SHP77 (cell line): Measurements from ENCODE around the gene GRIP1.

Experiments
- DNase-seq, 2 experiments: peaks; one replicate each; lab custom pipeline; 2025; lab: John Stamatoyannopoulos, UW

GRIP1 gene

DNA sequence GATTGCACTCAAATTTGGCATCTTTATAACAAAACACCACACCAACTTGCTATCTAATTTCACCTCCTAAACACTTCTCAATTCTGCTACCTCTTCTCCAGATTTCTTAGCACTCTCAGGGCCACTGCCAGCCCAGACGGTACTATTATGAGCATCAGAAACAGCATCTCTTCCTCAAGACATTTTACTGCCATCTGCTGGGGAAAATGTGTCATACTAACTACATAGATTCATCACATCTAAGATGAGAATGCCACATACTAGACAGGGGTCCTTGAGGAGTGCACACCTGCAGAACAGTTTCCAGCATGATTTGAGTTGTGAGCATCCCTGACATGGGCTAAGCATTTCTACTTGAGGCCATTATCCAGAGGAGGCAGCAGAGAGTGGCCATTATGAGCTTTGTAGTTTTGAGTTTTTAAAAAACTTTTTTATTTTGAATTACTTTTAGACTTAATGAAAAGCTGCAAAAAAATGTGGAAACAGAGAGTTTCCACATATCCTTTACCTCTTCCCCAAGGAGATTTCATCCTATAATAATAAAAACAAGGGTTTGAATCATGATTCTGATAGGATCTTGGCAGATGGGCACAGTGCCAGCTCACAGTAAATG is 15.1 kb upstream of the GRIP1 start:
- peak; percentile 55 to 68 for DNase-seq

DNA sequence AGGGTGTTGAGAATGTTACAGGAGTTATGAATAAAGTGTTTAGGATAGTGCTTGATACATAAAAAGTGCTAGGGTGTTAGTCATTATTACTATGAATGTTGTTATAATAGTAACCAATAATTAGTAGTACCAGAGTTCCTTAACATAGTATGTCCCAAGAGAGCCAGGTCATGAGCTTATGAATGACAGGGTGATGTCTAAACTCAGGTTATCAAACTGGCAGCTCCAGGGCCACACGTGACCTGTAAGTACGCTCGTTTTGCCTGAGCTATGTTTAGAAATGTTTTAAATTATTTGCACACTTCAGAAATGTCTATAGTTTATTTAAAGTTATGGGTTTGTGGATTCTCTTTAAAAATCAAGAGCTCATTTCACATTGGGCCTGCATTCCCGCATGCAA is 14.1 kb upstream of the GRIP1 start:
- no peak for DNase-seq

DNA sequence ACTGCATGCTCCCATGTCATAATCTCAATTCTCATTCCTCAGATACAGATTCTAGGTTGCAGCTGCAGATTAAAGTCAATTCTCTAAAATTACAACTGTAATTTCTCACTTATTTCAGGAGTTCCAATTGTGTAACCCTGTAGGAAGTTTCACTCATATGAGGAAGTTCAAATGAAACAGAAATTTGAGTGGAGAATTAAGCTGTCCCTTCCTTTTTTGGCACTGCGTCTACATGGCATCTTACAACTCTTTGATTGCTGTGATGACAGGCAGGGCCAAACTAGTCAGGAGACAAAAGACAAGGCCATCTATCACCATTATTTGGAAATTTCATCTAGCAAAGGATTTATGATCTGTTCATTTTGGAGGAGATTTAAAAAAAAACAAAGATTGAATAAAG is 13.3 kb upstream of the GRIP1 start:
- DNase-seq, result no peak

DNA sequence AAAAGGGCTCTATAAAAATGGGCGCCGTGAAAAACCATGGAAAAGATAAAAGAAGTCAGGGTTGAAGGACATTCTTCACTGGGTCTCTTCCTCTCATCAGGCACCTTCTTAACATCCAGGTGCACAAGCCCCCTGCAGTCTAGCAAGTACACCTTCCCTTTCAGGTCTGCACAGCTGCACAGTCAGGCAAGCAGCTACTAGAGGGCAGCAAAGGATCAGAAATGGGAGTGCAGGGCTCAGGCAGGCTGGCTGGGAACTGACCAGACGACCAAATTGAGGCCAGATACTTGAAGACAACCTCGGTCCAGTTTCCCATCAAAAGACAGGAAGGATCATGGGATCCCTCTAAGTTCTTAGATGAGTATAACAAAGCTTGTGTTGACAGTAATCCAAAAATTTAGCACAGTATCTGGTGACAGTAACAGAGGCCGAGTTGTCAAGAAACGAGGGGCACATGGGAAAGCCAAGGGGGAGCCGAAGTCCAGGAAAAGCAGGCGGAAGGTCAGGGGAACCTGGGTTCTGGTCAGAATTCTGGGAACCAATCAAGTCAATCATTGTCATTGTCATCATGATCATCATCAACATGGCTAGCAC is 10.1 kb upstream of the GRIP1 start:
- peak; percentile 60 to 80 for DNase-seq

DNA sequence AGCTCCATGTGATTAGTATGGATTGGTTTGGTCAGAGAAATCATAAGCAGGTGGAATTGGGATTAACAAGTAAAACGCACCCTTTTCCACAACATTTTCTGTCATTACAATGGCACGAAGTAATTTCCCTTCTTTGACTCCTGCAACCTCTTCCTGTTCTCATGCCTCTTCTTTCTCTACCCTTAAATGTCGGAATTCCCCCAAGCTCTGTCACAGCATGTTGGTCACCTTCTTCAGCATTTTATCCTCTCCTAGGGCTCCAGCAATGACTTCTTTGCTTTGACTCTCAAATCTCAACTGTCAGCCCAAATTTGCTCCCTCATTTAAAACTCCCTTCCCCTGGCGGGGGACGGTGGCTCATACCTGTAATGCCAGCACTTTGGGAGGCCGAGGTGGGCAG is 5.3 kb upstream of the GRIP1 start:
- DNase-seq, result no peak

DNA sequence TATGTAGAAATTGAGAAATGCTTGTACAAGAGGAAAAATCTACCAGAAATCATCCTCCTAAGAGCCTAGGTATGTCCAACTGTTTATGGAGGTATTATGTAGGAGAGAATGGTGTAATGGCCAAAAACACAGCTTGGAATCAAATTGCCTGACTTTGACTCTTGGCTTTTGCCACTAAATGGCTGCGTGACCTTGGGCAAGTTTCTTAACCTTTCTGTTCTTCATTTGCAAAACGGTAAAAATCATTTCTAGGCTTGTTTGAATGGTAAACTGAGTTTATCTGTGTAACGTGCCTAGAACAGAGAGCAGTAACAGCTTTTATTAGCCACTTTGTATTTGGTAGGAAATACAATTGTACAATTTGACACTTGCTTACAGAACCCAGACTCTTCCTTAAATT is 4.9 kb upstream of the GRIP1 start:
- DNase-seq, result no peak

DNA sequence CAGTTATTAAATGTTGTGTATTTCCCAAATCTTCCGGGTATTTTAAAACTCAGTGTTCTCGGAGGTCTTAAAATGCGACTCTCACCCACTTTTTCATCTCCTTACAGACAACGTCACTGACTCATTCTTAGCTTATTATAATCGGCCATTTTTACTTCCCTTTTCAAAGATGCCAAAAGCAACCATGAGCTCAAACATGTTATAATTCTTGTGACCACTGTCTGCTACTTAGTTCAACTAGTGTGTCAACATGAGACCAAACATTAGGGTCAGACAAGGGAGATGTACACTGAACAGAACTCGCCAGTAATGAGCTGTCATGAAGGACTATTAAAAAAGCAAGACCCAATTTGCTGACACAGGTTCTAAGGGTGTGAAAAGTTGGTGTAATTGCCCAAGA is 4.2 kb upstream of the GRIP1 start:
- DNase-seq, result no peak

DNA sequence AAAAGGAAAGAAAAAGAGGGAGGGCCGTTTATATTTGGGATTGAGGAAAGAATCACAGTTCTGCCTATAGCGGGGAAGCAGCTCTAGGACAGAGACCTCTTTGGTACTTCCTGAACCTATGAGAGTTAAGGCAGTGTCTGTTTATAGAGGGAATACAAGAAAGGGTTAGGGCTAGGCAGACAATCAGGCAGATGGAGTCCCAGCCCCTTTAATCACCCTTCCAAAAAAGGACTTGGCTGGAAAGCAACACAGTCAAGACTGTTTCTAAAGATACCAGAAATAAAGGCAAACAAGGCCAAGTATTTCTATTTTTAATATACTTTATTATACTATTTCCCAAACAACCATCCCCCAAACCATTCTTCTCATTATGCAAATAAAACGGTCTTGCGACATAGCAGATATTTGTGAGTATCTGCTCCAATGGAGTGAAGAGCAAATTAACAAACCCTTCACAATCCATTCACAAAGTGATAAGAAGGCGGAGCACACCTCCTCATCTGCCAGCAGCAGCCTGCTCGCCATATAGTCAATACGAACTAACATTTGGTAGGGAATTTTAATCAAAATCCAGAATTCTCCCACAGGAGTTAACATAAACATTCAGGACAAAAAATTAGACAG is 697 bp upstream of the GRIP1 start:
- DNase-seq, result peak in 1 of 2 experiments; percentile 7

DNA sequence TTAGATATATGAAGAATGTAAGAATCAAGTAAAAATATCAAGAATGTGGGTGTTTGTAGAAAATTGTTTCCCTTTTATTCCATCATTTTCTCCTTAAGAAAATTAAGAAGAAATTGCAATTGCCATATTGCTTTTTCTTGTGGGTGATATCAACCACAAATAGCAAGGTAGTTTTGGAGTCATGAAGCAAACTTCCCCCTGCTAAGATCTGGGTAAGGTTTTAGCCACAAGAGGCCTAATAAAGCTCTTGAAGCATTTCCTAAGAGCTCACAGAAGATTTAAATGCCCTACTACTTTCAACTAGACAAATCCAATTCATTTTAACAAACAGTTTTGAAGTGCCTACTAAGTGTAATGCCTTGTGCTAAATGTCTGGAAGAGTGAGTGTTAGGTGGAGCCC is 2.6 kb downstream of the GRIP1 start:
- DNase-seq, result no peak

DNA sequence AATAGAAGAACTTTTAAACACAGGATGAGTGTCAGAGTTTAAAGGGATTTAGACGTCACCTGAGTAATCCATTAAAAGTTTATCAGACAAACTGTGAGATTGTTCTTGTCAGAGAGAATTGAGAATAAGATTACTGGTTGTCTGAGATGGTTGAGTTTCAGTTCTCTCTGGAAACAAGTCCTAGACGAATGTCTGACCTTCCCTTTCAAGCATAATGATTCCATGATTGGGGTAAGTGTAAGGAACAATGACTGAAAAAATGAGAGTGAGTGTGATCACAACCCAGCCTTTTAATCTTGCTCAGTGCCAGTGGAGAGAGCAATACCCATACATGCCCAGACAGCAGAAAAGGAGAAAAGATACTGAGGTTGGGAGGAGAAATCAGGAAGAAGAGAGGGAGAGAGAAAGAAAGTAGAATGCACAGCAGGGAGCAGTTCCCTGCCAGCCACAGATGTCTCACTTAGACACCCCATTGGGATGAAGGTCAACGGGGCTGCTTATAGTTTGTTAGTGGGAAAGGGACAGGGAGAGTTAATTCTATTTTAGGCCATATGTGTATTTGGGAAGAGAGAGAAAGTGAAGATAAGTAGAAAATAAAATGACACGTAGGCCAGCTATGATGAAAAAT is 4.3 kb downstream of the GRIP1 start:
- no peak for DNase-seq

DNA sequence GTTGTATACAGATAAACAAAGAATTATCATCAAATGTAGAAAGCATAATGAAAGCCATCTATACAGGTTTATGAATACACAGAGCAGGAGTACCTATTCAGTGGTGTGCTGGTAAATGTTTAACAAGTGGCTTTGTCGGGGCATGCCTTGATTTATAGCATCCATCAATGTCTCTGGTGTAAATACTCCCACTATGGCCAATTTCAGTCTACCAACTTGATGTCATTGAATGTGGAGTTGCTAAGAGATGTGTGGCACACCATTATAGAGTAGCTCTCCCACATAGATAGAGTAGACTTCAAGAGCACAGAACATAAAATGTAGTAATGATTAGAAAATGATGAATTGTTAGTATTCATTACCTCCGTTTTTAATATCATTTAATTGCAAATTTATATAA is 9.3 kb downstream of the GRIP1 start:
- DNase-seq, result peak in 1 of 2 experiments; percentile 6

DNA sequence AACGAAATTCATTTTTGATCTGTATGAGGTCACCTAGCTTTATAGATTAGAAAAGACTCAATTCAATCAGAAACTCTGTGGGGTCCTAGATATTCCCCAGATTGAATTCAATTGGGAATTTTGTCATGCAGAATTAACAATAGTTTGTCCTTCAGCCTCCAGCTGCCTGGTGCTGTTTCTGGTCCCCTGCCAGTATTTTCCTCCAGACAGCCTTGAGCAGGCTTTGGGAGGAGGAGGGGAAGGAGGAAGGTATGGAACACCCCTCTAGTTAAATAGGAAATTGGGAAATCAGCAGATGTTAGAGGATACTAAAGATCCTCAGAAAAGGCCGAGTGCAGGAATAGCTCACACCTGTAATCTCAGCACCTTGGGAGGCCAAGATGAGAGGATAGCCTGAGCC is 10.6 kb downstream of the GRIP1 start:
- DNase-seq, result peak; percentile 12 to 23

DNA sequence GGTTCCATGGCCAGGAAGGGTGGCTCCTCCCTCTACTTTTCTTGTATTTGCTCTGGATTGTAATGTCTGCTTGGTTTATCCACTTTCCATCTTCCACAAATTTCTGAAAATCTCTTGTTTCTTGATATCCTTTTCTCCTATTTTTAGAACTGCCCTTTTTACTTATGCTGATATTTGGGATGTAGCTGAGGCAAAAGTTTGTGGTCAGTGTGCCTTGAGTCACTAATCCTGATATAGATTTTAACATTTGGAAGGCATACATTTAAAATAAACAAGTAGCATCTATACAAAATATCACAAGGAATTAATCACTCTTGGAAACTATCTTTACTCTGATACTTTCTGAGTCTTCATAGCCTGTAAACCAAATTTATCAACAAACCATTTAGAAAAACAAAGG is 11.0 kb downstream of the GRIP1 start:
- no peak for DNase-seq

DNA sequence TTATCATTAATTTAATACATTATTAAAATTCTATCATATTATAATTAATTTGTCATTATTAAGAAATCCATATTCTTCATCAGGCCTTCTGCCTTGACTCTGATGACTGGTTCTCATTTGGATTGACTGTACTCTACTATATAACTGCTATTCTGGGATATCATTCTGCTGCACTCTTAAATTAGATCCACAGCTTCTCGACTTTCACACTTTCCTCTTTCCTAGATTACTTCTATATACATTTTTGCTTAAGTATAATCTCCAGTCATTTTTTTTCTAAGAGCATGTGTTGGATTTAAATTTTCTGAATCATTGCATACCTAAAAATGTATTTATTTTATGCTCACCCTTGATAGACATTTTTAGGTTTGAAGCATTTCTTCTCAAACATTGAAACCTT is 12.4 kb downstream of the GRIP1 start:
- DNase-seq, result no peak

DNA sequence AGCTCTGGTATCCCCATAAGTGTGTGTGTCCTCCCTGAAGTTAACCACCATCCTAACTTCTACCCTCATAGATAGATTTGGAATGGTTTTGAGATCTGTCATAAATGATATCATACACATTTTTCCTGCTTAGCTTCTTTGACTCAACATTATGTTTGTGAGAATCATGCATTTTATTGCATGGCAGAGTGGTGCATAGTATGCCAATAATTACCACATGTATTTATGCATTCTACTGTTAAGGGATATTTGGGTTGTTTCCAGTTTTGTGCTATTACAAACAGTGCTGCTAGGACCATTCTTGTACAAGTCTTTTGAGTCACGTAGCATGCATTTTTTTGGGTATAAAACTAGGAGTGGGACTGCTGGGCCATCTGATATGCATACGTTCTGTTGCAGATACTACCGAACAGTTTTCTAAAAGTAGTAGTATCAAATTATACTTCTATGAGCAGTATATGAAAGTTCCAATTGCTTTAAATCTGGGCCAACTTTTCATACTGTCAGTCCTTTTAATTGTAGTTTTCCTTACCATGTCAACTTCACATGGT is 13.4 kb downstream of the GRIP1 start:
- no peak for DNase-seq

DNA sequence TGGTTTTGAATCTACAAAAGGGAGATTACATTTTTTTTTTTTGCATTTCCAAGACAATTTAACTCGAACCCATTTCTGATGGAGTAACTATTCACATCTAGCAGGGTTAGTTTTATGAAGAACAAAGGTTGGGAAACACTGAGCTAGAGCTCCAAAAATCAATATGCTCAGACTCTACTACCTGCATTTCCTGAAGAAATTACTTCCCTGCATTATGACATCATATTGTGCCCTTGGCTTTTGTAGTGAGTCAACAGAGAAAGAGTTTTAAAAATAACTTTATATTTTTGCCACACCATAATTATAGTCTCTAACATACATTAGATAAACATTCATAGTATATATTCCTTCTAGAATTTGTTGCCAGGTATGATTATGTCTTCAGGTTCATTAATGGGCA is 14.8 kb downstream of the GRIP1 start:
- DNase-seq, result no peak

DNA sequence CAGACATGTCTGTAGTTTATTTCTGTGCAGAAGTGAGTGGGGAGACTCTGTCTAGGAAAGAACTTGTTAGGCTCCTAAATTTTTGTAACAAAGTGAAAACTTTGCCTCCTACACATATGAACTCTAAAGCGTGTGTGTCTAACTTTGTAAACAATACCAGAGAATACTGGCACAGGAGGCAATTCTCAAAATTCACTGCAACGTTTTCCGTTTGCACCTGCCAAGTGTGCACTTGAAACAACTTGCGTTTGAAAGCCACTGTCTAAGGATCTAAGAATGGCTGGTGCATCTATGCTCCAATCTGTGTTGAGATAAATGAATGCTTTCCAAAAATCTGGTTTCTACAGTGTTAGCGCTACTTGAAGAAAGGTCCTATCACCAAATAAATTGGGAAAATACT is 15.3 kb downstream of the GRIP1 start:
- no peak for DNase-seq

DNA sequence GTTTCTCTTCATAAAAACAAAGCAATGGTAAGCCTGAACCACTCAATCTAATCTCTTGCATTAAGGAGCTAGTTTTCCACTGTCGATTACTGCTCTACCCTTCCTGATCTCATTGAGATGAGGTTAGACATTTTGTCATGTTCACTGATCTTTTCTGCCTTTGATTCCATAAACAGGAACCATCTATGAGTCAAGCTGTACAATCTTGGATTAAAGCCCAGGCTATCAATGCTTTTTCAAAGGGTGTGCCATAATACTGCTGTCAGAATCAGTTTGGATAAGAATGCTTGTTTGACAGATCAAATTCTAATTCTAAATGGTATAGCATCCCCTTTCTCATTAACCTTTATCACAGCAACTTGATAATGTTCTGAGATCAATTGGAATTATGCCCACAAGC is 16.1 kb downstream of the GRIP1 start:
- no peak for DNase-seq

DNA sequence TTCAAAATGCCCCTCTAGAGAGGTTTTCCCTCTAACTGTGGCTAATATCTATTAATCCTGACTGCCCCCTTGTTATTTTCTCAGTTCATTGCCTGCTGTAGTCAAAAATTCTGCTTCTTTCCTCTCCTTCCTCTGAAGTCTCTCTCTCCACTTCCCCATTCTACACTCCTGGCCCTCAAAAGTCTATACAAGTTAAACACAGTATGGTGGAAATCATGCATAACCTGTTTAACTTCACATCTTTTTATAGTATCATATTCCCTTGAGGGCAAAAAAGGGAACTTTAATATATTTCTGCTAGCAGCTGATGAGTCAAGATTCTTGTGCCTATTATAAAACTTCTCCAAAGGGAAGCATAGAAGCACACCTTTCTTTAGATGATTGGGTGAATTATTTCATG is 16.7 kb downstream of the GRIP1 start:
- DNase-seq, result no peak

DNA sequence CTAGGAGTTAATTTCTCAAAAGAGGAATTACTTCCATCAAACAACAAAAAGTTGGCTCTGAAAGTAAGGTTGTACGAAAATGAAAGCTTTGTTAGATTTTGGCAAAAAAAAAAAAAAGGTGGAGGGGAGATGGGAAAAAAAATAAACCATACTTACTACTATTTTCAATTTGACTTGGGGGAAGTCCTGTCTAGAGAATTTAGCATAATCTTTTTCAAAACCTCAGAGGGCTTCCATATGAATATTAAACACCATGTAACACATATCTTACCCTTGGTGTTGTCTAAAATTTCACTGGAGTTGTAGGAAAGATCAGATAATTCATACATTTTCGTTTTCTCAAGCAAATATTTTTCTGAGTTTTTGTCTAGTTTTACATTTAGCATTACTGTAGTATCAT is 17.5 kb downstream of the GRIP1 start:
- no peak for DNase-seq

DNA sequence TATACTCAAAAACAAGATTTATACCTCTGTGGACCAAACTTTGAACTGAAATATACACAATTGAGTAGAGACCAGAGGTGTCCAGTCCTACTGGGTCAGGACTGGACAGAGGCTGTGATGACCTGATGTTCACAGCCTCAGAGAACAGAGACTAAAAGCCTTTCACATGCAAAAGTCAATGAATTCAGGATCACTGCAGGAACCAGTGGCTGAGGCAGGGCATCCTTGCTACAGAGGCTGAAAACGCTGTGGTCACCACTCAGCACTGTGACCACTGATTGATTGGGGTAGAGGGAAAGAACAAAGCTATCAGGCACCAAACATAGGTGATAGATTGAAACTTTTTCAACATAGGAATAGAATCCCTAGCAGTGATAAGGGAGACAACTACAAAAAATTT is 25.1 kb downstream of the GRIP1 start:
- no peak for DNase-seq

DNA sequence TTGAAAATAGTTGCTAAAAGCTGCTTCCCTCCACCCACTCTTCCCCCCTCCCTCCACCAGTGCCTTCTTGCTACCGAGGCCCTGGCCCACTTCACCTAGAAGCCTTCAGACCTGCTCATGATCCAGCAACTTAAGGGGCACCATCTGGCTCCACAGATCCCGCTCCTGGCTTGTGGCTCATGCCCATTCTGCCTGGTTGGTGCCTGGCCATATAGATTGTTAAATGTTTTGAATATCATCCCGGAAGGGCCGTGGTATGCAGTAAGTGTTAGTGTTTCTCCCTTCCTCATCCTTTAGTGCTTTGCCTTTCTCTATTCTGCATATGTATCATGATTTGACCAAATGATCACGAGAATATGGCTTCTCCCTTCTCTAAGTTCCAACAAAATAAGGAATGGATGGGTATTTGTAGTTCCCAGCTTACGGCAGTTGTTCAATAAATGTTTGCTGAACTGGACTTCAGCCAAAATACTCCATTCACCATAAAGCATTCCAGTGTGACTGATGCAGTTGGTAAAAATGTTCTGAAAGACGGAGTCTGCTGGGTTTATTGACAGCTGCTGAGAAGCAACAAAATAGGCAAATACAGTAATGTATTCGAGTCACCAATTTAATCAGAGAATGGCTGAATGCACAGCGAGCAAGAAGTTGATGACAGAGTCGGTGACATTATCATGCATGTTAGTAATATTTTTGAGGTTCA is 30.7 kb downstream of the GRIP1 start:
- DNase-seq, result peak in 1 of 2 experiments; percentile 25
